Cardiac fibroblast (primary cell): ENCODE data around the gene GPR4.
A peak's percentile ranks its signal among the peaks of the same experiment; 100 is the strongest.

ENCODE experiments used
- DNase-seq, 2 donors: peaks; one replicate each; pipeline versions ENCODE4 v3.0.0 to v3.0.0-alpha.2; 2010; ENCODE audit warnings: low read depth in 2 of 2
- H3K4me3 ChIP-seq, 2 donors: replicated peaks in 1 of 2; 1 replicate in 1 of 2; 2 replicates in 1 of 2; pipeline ENCODE4 v1.5.1; 2011; ENCODE audit warnings: low read depth in 2 of 2, low read length in 2 of 2, mild to moderate bottlenecking in 2 of 2, moderate library complexity in 1 of 2
- CTCF ChIP-seq: IDR thresholded peaks from one replicate; pipeline ENCODE4 v1.5.1; 2011; ENCODE audit warnings: low read depth, mild to moderate bottlenecking, low read length, inconsistent platforms

The GPR4 gene

GRCh38 chr19:45576682-45577081 lies 25.3 kb downstream of the GPR4 start:
- no peak for TF ChIP-seq CTCF
- peak overlapping the region in 1 of 2 donors; percentile 5 for H3K4me3 ChIP-seq
- no peak for DNase-seq

- no peak for DNase-seq
- no peak for TF ChIP-seq CTCF
- H3K4me3 ChIP-seq = no peak overlapping the region
Observed at GRCh38 chr19:45575216-45575615, 26.8 kb downstream of the GPR4 start.

DNA sequence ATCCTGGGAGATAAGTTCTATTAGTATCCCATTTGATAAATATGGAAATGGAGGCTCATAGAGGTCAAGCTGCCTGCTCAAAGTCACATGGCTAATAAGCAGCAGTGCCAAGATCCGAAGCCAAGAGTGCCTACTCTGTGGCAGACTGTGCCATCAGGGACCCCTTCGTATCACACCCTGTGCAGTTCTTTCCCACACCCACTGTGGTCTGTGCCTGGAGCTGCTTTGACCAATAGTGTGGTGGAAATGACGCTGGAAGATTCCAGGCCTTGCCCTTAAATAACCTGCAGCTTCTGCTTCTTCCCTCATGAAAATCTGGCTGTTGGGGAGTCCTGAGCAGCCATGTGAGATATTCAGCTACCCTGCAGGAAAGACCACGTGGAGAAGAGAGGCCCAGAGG lies 27.5 kb downstream of the GPR4 start:
- no peak overlapping the region for H3K4me3 ChIP-seq
- DNase-seq = no peak
- no peak for TF ChIP-seq CTCF

DNA sequence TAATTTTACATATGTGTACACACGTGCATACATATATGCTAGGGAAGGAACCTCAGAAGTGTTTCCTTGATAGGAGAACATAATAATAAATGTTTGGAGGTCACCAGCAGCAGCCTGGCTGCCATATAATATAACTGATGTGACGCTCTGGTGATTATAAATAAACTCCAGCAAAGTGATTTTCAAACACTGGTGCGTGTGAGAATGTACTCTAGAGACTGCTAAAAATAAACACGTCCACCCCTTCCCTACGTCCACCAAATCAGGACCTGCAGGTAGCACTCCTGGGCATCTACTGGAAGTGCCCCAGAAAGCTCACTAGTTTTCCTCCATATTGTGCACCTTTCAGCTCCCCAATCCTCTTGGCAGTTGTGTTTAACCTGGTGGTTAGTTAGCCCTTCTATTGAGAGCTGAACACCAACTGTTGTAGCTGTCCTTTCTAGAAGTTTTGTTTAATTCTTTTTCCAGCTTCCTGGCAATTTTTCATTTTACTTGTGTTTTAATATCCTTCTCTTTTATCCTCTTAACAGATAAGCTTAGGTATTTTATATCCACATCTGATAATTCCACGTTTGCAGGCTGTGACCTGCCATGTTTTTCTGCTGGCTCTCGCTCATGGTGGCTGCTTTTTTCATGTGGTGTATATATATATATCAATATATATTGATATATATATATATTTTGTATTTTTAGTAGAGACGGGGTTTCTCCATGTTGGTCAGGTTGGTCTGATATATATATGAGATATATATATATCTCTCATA lies 30.4 kb downstream of the GPR4 start:
- no peak for TF ChIP-seq CTCF
- DNase-seq = no peak
- no peak overlapping the region for H3K4me3 ChIP-seq

- H3K4me3 ChIP-seq = no peak overlapping the region
- TF ChIP-seq CTCF = peak; percentile 92
- peak; percentile 53 to 58 for DNase-seq
Observed at GRCh38 chr19:45569619-45570421, 32.2 kb downstream of the GPR4 start.

GRCh38 chr19:45568732-45569131 lies 33.3 kb downstream of the GPR4 start:
- peak; percentile 68 to 84 for DNase-seq
- H3K4me3 ChIP-seq = no peak overlapping the region
- TF ChIP-seq CTCF = no peak
